Measurements from ENCODE around the gene ELFN1.
"Not testable (repeated sequence)": the region's sequence is repeated elsewhere in the genome, so short reads cannot be mapped to it uniquely, and the experiment has no call there.

ELFN1 gene

GRCh38 chr7:1752111-1752510, 82.0 kb downstream of the ELFN1 start:
- in situ Hi-C loops (cut with MboI; ENCODE audit: low sequenced_read_pairs): no loop called here

- in situ Hi-C loops (cut with MboI; ENCODE audit: low sequenced_read_pairs): no loop called here
Observed at GRCh38 chr7:1752771-1753563, 82.9 kb downstream of the ELFN1 start.

DNA sequence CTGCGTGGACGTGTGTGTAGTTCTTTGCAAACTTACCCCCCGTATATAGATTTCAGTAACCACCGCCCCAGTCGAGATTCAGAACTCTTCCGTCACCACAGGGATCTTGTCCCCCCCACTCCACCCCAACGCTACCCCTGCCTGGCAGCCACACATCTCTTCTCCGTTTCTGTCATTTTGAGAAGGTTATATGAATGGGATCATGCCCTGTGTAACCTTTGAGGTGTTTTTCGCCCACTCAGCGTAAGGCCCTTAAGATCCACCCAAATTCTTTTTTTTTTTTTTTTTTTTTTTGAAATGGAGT, 83.4 kb downstream of the ELFN1 start:
- in situ Hi-C loops (cut with MboI; ENCODE audit: low sequenced_read_pairs): no loop called here

GRCh38 chr7:1754345-1754908, 84.3 kb downstream of the ELFN1 start:
- in situ Hi-C loops (cut with MboI; ENCODE audit: low sequenced_read_pairs): no loop called here

DNA sequence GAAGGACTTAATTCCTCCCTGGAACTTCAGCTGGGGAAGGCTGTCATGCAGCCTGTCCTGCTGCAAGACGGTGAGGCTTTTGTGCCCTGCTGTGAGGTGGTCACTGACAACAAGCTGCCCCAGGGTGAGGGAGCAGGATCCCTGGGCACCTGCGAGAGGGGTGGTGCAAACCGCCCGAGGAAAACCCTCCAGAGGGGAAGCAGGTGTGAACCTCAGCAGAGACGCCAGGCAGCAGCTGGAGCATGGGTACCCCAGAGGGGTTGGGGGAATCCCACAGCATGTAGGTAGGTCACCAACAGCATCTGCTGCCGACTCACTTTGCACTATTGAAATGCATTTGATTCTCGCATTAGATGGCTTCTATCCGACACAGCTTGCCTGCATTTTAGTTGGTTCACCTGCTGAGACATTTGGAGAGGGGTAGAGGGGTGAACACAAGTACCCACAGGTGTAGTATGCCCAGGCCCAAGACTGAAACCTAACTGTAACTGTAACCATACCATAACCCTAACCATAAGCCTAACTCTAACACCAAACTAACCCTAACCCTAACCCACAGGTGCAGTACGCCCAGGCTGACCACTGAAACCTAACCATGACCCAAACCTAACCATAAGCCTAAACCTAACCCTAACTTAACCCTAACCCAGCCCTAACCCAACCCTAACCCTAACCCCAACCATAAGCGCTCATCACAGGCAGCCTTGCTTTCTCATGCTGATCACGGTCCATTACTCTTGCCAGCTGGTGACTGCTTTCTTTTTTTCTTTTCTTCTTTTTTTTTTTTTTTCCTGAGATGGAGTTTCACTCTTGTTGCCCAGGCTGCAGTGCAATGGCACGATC, 85.9 kb downstream of the ELFN1 start:
- in situ Hi-C loops (cut with MboI; ENCODE audit: low sequenced_read_pairs): no loop called here

GRCh38 chr7:1757601-1758000, 87.5 kb downstream of the ELFN1 start:
- in situ Hi-C loops (cut with MboI; ENCODE audit: low sequenced_read_pairs): no loop called here

DNA sequence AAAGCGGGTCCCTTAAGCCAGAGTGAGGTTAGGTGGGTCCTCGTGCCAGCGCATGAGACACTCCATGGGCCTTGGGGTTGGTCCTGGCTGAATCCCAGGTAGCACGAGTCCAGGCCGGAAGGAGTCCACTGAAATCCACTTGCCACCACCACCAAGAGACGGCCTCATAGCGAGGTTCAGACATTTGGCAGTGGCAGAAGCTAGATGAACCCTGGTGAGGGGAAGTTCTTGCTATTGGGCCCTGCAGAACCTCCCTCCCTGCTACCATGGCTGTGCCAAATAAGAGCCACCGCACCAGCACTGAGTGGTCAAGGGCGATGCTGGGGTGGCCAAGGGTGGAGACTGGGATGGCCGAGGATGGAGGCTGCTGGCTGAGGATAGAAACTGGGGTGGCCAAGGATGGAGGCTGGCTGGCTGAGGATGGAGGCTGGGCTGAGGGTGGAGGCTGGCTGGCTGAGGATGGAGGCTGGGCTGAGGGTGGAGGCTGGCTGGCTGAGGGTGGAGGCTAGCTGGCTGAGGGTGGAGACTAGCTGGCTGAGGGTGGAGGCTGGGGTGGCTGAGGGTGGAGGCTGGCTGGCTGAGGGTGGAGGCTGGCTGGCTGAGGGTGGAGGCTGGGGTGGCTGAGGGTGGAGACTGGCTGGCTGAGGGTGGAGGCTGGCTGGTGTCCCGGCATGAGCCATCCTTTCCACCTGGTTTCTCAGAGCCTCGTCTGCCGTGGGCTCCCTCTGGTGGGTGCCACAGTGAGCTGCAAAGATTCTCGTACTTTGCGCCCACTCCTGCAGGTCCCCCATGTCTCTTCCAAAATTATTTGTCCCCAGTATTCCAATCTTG, 88.2 kb downstream of the ELFN1 start:
- in situ Hi-C loops (cut with MboI; ENCODE audit: low sequenced_read_pairs): no loop called here

DNA sequence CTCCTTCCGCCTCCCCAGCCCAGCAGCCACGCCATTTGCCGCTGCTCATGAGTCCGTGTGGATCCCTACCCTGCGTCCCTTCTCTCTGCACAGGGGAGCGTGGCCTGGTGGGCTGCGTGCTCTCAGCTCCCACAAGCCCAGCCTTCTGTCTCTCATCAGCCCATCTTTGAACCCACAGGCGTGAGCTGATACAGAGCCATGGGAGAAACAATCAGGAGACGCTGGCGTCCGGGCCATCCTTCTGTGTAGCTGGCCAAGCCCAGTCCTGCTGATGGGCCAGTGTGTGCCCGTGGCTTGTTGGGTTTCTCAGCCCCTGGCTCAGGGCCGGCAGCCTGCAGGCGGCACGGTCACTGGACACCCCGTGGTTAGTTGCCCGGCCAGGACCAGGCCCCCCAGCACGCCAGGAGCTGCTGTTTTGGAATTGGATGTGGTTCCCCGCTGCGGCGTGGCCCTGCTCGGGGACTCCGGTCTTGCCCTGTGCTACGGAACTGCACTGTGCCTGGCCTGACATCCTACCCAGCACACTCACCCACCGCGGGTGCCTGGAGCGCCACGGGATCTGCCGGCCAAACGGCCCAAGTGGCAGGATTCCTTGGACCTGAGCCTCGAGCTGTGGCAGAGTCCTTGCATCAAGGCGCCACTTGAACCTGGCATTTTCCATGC, 88.9 kb downstream of the ELFN1 start:
- in situ Hi-C loops (cut with MboI; ENCODE audit: low sequenced_read_pairs): no loop called here

DNA sequence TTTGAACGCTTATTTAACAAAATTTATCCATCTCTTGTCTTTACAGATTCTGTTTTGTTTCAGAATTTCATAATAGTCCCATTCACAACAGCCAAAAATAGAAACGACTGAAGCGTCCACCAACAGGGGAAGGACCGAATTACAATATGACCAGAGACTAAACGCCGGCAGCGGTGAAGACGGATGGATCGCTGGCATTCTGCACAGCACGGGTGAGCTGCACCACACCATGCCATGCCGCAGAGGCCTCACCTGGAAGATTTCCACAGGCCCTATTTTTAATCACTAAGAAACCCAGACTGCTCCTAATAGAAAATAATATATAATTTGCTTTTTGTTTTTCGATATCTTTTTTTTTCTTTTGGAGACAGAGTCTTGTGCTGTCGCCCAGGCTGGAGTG, 91.0 kb downstream of the ELFN1 start:
- in situ Hi-C loops (cut with MboI; ENCODE audit: low sequenced_read_pairs): no loop called here

GRCh38 chr7:1761774-1762173, 91.7 kb downstream of the ELFN1 start:
- in situ Hi-C loops (cut with MboI; ENCODE audit: low sequenced_read_pairs): no loop called here

GRCh38 chr7:1762238-1762945, 92.3 kb downstream of the ELFN1 start:
- in situ Hi-C loops (cut with MboI; ENCODE audit: low sequenced_read_pairs): no loop called here

GRCh38 chr7:1763033-1763432, 93.0 kb downstream of the ELFN1 start:
- in situ Hi-C loops (cut with MboI; ENCODE audit: low sequenced_read_pairs): no loop called here

- in situ Hi-C loops (cut with MboI; ENCODE audit: low sequenced_read_pairs): not testable (repeated sequence)
Observed at GRCh38 chr7:1763911-1764310, 93.8 kb downstream of the ELFN1 start.

GRCh38 chr7:1765336-1765735, 95.3 kb downstream of the ELFN1 start:
- in situ Hi-C loops (cut with MboI; ENCODE audit: low sequenced_read_pairs): no loop called here

GRCh38 chr7:1767524-1767923, 97.4 kb downstream of the ELFN1 start:
- in situ Hi-C loops (cut with MboI; ENCODE audit: low sequenced_read_pairs): no loop called here

DNA sequence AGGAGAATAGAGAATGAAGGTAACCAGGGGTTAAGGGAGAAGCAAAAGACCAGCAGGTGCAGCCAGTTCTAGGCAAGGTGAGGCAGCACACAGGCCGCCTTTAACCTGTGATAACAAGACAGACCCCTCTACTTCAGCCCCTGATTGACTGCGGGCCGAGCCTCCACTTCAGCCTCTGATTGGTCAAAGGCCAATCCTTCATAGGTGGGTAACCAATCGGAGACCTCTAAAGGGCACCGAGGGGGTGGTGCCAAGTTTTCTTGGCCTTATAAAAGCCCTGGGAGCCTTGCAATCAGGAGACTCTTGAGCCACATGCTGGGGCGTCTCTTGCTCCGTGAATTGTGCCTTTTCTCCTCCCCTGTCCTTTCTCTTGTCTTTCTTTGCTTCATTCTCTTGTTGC, 98.8 kb downstream of the ELFN1 start:
- in situ Hi-C loops (cut with MboI; ENCODE audit: low sequenced_read_pairs): no loop called here

- in situ Hi-C loops (cut with MboI; ENCODE audit: low sequenced_read_pairs): no loop called here
Observed at GRCh38 chr7:1769286-1770200, 99.5 kb downstream of the ELFN1 start.

DNA sequence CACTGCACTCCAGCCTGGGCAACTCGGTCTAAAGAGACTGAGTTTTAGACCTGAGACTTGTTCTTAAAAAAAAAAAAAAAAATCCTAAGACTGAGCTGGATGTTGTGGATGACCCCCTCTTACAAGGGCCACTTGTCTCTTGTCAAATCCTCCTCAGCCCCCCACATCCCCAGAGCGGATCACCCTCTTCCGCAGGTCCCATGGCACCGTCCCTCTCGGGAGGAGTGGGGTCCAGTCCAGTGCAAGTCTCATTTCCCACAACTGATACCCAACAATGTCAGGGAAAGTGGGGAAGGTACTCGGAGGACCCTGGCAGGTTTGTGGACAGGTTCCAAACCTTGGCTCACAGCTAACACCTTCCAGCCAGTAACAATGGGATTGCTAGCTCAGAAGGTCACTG, 100.3 kb downstream of the ELFN1 start:
- in situ Hi-C loops (cut with MboI; ENCODE audit: low sequenced_read_pairs): no loop called here

GRCh38 chr7:1775389-1775788, 105.3 kb downstream of the ELFN1 start:
- in situ Hi-C loops (cut with MboI; ENCODE audit: low sequenced_read_pairs): loop anchor here (25.0 kb wide), 2 partner anchors 437 to 562 kb away; no protein-coding TSS in a partner anchor

All from HL-60/S4 (cell line).